Measurements from ENCODE around the gene RAB7B.

- TF ChIP-seq CTCF (IDR thresholded peaks at IDR 0.05; ENCODE audit: poor library complexity): no peak
- no peak for TF ChIP-seq EZH2phosphoT487 (IDR thresholded peaks at IDR 0.05; ENCODE audit: low read depth, severe bottlenecking, unreplicated experiment)
Observed at GRCh38 chr1:206029484-206029883, 26.3 kb upstream of the RAB7B start.
